HG02852 (cell line): ENCODE measurements around the gene FLYWCH1.

Source experiments
- ATAC-seq: cut with Tn5 transposase; IDR thresholded peaks from one replicate; pipeline ENCODE4 v1.9.1; 2021; ENCODE audit warnings: mild to moderate bottlenecking, moderate library complexity; ENCODE audit not compliant: unreplicated experiment

Gene FLYWCH1

DNA sequence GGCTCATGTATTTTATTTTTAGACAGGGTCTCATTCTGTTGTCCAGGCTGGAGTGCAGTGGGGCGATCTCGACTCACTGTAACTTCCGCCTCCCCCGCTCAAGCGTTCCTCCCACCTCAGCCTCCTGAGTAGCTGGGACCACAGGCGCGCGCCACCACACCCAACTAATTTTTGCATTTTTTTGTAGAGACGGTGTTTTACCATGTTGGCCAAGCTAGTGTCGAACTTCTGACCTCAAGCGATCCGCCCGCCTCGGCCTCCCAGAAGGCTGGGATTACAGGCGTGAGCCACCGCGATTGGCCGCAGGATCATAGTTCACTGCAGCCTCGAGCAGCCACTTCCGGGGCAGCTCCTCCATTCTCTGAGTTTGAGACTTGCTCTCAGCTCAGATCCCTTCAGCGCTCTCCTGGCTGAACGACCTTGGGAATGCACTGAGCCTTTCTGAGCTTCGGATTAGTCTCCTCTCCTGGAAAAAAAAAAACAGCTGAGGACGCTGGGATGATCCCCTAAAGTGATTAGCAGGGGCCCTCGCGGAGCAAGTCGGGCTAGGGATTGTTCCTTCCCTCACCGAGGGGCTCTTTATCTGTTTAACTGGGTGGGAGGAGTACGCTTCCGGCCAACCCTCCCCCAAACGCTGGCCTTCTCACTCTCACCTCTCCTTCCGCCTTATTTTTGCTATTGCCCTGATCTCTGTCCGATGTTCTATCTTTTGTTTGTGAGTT, 69.6 kb downstream of the FLYWCH1 start:
- ATAC-seq = no peak

- no peak for ATAC-seq
Observed at GRCh38 chr16:2981899-2982250, 70.1 kb downstream of the FLYWCH1 start.

DNA sequence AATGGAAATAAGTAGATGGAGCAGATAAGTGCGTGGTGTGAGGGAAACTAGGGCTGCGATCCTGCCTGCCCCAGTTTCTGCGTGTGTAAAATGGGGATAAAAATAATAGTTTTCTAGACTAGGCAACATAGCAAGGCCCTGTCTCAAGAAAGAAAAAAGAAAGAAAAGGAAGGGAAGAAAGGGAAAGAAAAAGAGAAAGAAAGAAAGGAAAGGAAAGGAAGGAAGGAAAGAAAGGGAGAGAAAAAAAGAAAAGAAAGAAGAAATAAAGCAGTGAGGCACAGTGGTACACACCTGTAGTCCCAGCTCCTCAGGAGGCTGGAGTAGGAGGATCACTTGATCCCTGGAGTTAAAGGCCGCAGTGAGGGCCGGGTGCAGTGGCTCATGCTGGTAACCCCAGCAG, 70.7 kb downstream of the FLYWCH1 start:
- no peak for ATAC-seq

DNA sequence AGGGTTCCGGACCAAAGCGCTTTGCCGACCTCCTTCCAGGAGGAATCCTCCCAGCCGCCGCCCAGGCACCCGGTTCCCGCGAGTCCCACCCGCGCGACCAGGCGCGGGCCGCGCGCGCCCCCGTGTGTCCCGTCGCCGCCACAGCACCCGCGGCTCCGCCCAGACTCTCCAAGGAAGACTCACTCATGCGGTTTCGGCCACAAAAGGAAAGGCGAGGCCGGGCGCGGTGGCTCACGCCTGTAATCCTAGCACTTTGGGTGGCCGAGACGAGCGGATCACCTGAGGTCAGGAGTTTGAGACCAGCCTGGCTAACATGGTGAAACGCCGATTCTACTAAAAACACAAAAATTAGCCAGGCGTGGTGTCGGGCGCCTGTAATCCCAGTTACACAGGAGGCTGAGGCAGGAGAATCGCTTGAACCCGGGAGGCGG, 72.0 kb downstream of the FLYWCH1 start:
- no peak for ATAC-seq

GRCh38 chr16:2985462-2985861, 73.7 kb downstream of the FLYWCH1 start:
- ATAC-seq = no peak

GRCh38 chr16:2985893-2986355, 74.2 kb downstream of the FLYWCH1 start:
- ATAC-seq = no peak

GRCh38 chr16:2986623-2987188, 75.0 kb downstream of the FLYWCH1 start:
- no peak for ATAC-seq

GRCh38 chr16:2987286-2987685, 75.6 kb downstream of the FLYWCH1 start:
- no peak for ATAC-seq

DNA sequence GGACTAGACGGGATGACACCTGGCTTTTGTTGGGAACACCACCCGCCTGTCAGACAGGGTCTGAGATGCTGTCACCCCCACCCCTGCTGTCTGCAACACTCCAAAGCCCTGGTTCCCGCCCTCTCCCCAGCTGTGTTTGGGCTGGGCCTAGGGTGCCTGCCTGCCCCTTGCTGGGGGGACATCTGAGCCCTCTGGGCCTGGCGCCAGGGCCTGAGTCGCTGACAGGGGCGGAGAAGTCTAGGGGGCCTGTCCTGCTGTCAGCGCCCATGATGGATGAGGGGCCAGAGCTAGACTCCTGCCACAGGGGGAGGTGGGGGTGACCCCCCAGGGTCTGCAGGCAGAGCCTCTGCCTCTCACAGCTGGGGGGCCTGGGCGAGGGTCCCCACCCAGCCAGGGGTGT, 76.1 kb downstream of the FLYWCH1 start:
- ATAC-seq = no peak

DNA sequence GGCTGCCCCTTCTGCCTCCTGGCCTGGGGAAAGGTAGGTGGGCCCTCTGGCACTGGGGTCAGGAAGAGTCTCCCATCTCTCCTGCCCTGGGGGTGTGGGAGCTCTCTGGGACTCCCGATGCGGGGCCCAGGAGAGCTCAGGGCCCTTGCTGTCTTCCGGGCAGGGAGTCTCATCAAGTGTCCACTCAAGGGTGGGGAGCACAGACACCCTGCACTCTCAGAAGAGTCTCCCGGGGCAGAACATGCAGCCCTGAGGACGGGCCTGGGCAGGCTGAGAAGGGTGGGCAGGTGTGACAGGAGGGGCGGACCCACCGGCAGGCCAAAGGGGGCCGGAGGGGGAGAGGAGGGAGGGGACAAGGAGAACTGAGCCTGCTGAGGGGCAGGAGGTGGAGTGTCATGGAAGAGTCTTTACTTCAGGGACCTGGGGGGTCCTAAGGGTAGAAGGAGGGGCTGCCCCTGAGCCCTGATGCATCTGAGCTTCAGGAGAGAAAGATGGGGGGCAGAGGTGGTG, 76.9 kb downstream of the FLYWCH1 start:
- no peak for ATAC-seq

GRCh38 chr16:2990891-2991290, 79.2 kb downstream of the FLYWCH1 start:
- ATAC-seq = no peak

GRCh38 chr16:2991566-2992261, 80.0 kb downstream of the FLYWCH1 start:
- ATAC-seq = no peak

DNA sequence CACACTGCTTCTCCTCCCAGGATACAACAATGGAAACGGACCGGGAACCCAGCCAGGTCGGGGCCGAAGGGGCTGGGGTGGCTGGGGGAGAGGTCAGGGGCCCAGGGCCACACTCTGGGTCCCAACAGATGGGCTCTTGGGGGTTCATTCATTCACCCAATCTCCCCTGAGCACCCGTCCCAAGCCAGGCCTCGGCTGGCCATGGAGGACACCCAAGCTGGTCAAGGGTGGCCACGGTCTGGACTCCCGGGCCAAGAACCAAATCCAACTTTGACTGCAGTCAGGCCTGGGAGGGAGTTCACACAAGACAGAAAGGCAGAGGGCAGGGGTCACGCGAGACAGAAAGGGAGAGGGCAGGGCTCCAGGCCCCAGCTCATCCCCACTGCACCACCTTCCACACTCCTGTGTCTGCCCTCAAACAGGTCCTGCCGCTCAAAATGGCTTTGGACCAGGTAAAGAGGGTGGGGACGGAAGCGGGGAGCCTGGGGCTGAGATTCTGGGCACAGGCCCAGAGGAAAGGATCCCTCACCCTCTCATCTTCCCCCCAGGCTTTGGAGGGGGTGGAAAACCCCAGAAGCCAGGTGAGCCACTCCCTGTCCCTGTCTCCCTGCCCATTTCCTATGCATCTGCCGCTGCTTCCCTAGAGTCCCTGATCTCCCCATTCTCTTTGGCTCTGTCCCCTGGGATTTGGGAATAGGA, 80.8 kb downstream of the FLYWCH1 start:
- ATAC-seq = no peak

- no peak for ATAC-seq
Observed at GRCh38 chr16:2996298-2996697, 84.6 kb downstream of the FLYWCH1 start.

GRCh38 chr16:2999929-3000328, 88.2 kb downstream of the FLYWCH1 start:
- no peak for ATAC-seq

GRCh38 chr16:3000540-3000939, 88.8 kb downstream of the FLYWCH1 start:
- no peak for ATAC-seq
